ENCODE results near the gene FUT7. TPM values are rescaled to one million over a fixed set of nuclear protein-coding genes. Genes with fewer than 3 reads are reported as not detected.

Gene FUT7
- total and polyA plus RNA-seq, 9 of the 15 experiments (the other 6 are each of a cell fraction or from before 2014, with no cell fraction given), result not detected

GRCh38 chr9:137028263-137029057, 3.4 kb downstream of the FUT7 start (continued):
- TF ChIP-seq BHLHE40 (IDR thresholded peaks at IDR 0.05; ENCODE audit: low read length) (peak; percentile 22), FOXP1 (CRISPR knock-in tag; IDR thresholded peaks at IDR 0.05) (peak; percentile 66; the same call in 1 of the 2 replicates), POLR2G (IDR thresholded peaks at IDR 0.05; ENCODE audit: low read depth, low read length) (peak; percentile 68), HIVEP1 (CRISPR knock-in tag; IDR thresholded peaks at IDR 0.05) (no peak), NFIC (IDR thresholded peaks at IDR 0.05) (peak; percentile 86), FOXA3 (CRISPR knock-in tag; conservative IDR thresholded peaks at IDR 0.05 in 1 of 2, IDR thresholded peaks at IDR 0.05 in 1 of 2) (0 out of 4 replicates have a peak, but pooled peaks of 1 of the 2 experiments have one; percentile 14), NRF1 (conservative IDR thresholded peaks at IDR 0.05 in 1 of 2, IDR thresholded peaks at IDR 0.05 in 1 of 2) (peak; percentile 37 to 49; a peak in 3 of 4 replicates), ZNF589 (CRISPR knock-in tag; IDR thresholded peaks at IDR 0.05; ENCODE audit: low read depth) (no peak), RBM17 (IDR thresholded peaks at IDR 0.05; ENCODE audit: borderline replicate concordance, low read depth, low read length) (no peak), GTF2E2 (tag; IDR thresholded peaks at IDR 0.05) (no peak), ARID4B (CRISPR knock-in tag; IDR thresholded peaks at IDR 0.05) (peak; percentile 48; the same call in 1 of the 2 replicates), HNRNPL (IDR thresholded peaks at IDR 0.05; ENCODE audit: low read depth, low read length) (peak; percentile 34; the same call in 1 of the 2 replicates), MNT (conservative IDR thresholded peaks at IDR 0.05) (no peak; a peak in 1 of 4 replicates)
- TF ChIP-seq, protein P1, sequence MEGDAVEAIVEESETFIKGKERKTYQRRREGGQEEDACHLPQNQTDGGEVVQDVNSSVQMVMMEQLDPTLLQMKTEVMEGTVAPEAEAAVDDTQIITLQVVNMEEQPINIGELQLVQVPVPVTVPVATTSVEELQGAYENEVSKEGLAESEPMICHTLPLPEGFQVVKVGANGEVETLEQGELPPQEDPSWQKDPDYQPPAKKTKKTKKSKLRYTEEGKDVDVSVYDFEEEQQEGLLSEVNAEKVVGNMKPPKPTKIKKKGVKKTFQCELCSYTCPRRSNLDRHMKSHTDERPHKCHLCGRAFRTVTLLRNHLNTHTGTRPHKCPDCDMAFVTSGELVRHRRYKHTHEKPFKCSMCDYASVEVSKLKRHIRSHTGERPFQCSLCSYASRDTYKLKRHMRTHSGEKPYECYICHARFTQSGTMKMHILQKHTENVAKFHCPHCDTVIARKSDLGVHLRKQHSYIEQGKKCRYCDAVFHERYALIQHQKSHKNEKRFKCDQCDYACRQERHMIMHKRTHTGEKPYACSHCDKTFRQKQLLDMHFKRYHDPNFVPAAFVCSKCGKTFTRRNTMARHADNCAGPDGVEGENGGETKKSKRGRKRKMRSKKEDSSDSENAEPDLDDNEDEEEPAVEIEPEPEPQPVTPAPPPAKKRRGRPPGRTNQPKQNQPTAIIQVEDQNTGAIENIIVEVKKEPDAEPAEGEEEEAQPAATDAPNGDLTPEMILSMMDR (IDR thresholded peaks at IDR 0.05 in 2 of 3, conservative IDR thresholded peaks at IDR 0.05 in 1 of 3; ENCODE audit: insufficient read depth in 2 of 3, low read depth in 1 of 3, low read length in 3 of 3), result peak; percentile 67 to 80 (median 71)
- TF ChIP-seq, protein P2, sequence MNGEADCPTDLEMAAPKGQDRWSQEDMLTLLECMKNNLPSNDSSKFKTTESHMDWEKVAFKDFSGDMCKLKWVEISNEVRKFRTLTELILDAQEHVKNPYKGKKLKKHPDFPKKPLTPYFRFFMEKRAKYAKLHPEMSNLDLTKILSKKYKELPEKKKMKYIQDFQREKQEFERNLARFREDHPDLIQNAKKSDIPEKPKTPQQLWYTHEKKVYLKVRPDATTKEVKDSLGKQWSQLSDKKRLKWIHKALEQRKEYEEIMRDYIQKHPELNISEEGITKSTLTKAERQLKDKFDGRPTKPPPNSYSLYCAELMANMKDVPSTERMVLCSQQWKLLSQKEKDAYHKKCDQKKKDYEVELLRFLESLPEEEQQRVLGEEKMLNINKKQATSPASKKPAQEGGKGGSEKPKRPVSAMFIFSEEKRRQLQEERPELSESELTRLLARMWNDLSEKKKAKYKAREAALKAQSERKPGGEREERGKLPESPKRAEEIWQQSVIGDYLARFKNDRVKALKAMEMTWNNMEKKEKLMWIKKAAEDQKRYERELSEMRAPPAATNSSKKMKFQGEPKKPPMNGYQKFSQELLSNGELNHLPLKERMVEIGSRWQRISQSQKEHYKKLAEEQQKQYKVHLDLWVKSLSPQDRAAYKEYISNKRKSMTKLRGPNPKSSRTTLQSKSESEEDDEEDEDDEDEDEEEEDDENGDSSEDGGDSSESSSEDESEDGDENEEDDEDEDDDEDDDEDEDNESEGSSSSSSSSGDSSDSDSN (IDR thresholded peaks at IDR 0.05; ENCODE audit: borderline replicate concordance in 1 of 2, low read depth in 2 of 2, low read length in 2 of 2), result peak in 1 of 2 experiments; percentile 34; a peak in 1 of 4 replicates
